Endothelial cell of umbilical vein (primary cell): ENCODE results near the gene CDYL. TPM values are rescaled to one million over a fixed set of nuclear protein-coding genes. Genes with fewer than 3 reads are reported as not detected.

ENCODE experiments used
- BruUV-seq: library from RNA; stranded (reverse); fragments of 400-500 nt; replicated peaks from 2 replicates; lab custom pipeline; 2021; lab: Mats Ljungman, UMichigan
- CTCF ChIA-PET: fragments of 300-600, 350-600 bp; sonication (Branson Sonifier 250); formaldehyde crosslinking; loops from one replicate; lab custom pipeline; 2021; ENCODE audit warnings: antibody characterized with exemption, inconsistent platforms; lab: Charles Lee
- POLR2A ChIA-PET: fragments of 300-600, 350-600 bp; sonication (Branson Sonifier 250); formaldehyde crosslinking; loops from one replicate; lab custom pipeline; 2021; ENCODE audit warnings: antibody characterized with exemption, inconsistent platforms; lab: Charles Lee
- DNase-seq: peaks from one replicate; pipeline ENCODE4 v3.0.0-alpha.2; 2011; ENCODE audit warnings: low read depth, low spot score
- FAIRE-seq: peaks from 2 replicates; lab custom pipeline; 2011; peaks lifted over from hg19 to GRCh38; lab: Jason Lieb, UNC
- H2AFZ ChIP-seq: 2 replicates; pipeline ENCODE4 v1.6.0; 2012; ENCODE audit warnings: low read depth, low read length, control low read depth, inconsistent platforms
- H3K27ac ChIP-seq: 2 replicates; pipeline ENCODE4 v1.5.1; 2011; ENCODE audit warnings: low read depth, mild to moderate bottlenecking, control low read depth, low read length, moderate library complexity; ENCODE audit not compliant: insufficient read depth
- H3K27me3 ChIP-seq, 2 experiments: 2 replicates each; pipeline versions ENCODE4 v1.6.0 to v1.6.1; 2011; ENCODE audit warnings: low read length in 2 of 2, mixed read lengths in 1 of 2; ENCODE audit not compliant: control insufficient read depth in 2 of 2, insufficient read depth in 2 of 2
- H3K36me3 ChIP-seq, 2 experiments: 2 replicates in 1 of 2; 3 replicates in 1 of 2; pipeline ENCODE4 v1.5.1; 2011; ENCODE audit warnings: low read length in 2 of 2, mild to moderate bottlenecking in 1 of 2, moderate library complexity in 1 of 2; ENCODE audit not compliant: control insufficient read depth in 2 of 2, insufficient read depth in 2 of 2; ENCODE audit errors: extremely low read depth in 1 of 2
- H3K4me1 ChIP-seq: 3 replicates; pipeline ENCODE4 v1.5.1; 2011; ENCODE audit warnings: mild to moderate bottlenecking, low read length; ENCODE audit not compliant: control insufficient read depth, insufficient read depth; ENCODE audit errors: extremely low read depth
- H3K4me2 ChIP-seq: 2 replicates; pipeline ENCODE4 v1.6.1; 2011; ENCODE audit warnings: low read length, control low read depth, mixed read lengths; ENCODE audit not compliant: insufficient read depth
- H3K4me3 ChIP-seq, 3 experiments: fragments of 200-600 bp in 1 of 3; sonication (generic), shearing (Covaris generic) in 1 of 3; replicated peaks in 1 of 3; 2 replicates each; pipeline ENCODE4 v1.5.1; 2011 to 2016; ENCODE audit warnings: control low read depth in 3 of 3, low read length in 3 of 3, mild to moderate bottlenecking in 2 of 3, inconsistent platforms in 1 of 3, low read depth in 1 of 3, moderate library complexity in 1 of 3; ENCODE audit not compliant: insufficient read depth in 1 of 3
- H3K79me2 ChIP-seq: 2 replicates; pipeline ENCODE4 v1.6.0; 2012; ENCODE audit warnings: low read length, inconsistent platforms; ENCODE audit not compliant: control insufficient read depth, insufficient read depth
- H3K9ac ChIP-seq: replicated peaks from 2 replicates; pipeline ENCODE3; 2011; ENCODE audit warnings: low read length, control low read depth; ENCODE audit not compliant: insufficient read depth; ENCODE audit errors: extremely low read depth
- H3K9me1 ChIP-seq: replicated peaks from 3 replicates; pipeline ENCODE4 v1.6.0; 2011; ENCODE audit warnings: mild to moderate bottlenecking, low read length; ENCODE audit not compliant: control insufficient read depth, insufficient read depth; ENCODE audit errors: extremely low read depth
- H3K9me3 ChIP-seq: replicated peaks from 2 replicates; pipeline ENCODE4 v1.5.1; 2012; ENCODE audit warnings: low read length, inconsistent platforms; ENCODE audit not compliant: control insufficient read depth, insufficient read depth
- H4K20me1 ChIP-seq: replicated peaks from 2 replicates; pipeline ENCODE3; 2011; ENCODE audit warnings: mild to moderate bottlenecking, low read length; ENCODE audit not compliant: control insufficient read depth, insufficient read depth; ENCODE audit errors: extremely low read depth
- EZH2 ChIP-seq: IDR thresholded peaks from 2 replicates; pipeline ENCODE4 v1.6.1; 2012; ENCODE audit warnings: borderline replicate concordance, low read depth, mild to moderate bottlenecking, moderate library complexity, low read length, inconsistent platforms; ENCODE audit not compliant: severe bottlenecking
- FOS ChIP-seq: IDR thresholded peaks from 2 replicates; pipeline ENCODE4 v1.6.1; 2011; ENCODE audit warnings: mild to moderate bottlenecking, low read length, moderate library complexity, borderline replicate concordance; ENCODE audit not compliant: insufficient read depth
- GATA2 ChIP-seq: IDR thresholded peaks from 2 replicates; pipeline ENCODE4 v1.7.0; 2011; ENCODE audit warnings: low read depth, mild to moderate bottlenecking, moderate library complexity, mixed read lengths, low read length; ENCODE audit not compliant: insufficient read length, insufficient read depth
- JUN ChIP-seq: IDR thresholded peaks from 2 replicates; pipeline ENCODE4 v1.6.1; 2011; ENCODE audit warnings: borderline replicate concordance, low read depth; ENCODE audit not compliant: insufficient read length, insufficient read depth
- MYC ChIP-seq: IDR thresholded peaks from one replicate; pipeline ENCODE4 v1.6.1; 2011; ENCODE audit warnings: mild to moderate bottlenecking, low read depth, low read length
- POLR2A ChIP-seq: IDR thresholded peaks from 2 replicates; pipeline ENCODE4 v1.6.1; 2012; ENCODE audit warnings: low read depth, mild to moderate bottlenecking, control low read depth, low read length
- POLR2AphosphoS5 ChIP-seq: IDR thresholded peaks from 2 replicates; pipeline ENCODE4 v1.6.1; 2012; ENCODE audit warnings: low read depth, mild to moderate bottlenecking, control low read depth, low read length, moderate library complexity; ENCODE audit not compliant: insufficient read depth
- dilution Hi-C: fragments of 300-500 bp; cut with MboI; formaldehyde crosslinking; loops from one replicate; pipeline ENCODE4 v1.15.0; 2019; ENCODE audit warnings: low sequenced_read_pairs; ENCODE audit not compliant: extremely low pct_ligation_motif_present
- intact Hi-C: fragments of 100-400 bp; cut with micrococcal nuclease; formaldehyde crosslinking; loops from one replicate; pipeline ENCODE4 v1.10.0; 2022
- polyA plus RNA-seq, 4 experiments: library from polyadenylated mRNA; depleted of rRNA in 3 of 4; stranded (reverse) in 3 of 4; unstranded in 1 of 4; fragments of >200 nt; gene quantifications; 2 replicates each; pipeline versions ENCODE4 v1.2.1 to v1.2.3, GENCODE V29; 2011 to 2012; ENCODE audit warnings: missing spikeins in 1 of 4
- total RNA-seq: library from RNA; stranded (reverse); gene quantifications from 2 replicates; pipeline ENCODE4 v1.2.3, GENCODE V29; 2021
- TF ChIP-seq, protein P1 (sequence below): IDR thresholded peaks from 2 replicates; pipeline ENCODE4 v1.6.1; 2011; ENCODE audit not compliant: insufficient read depth, insufficient read length
- TF ChIP-seq, protein P2 (sequence below), 2 donors: IDR thresholded peaks; 1 replicate in 1 of 2; 2 replicates in 1 of 2; pipeline ENCODE4 v1.5.1; 2011; ENCODE audit warnings: low read length in 2 of 2, mild to moderate bottlenecking in 2 of 2, moderate library complexity in 2 of 2, control low read depth in 1 of 2, inconsistent platforms in 1 of 2, low read depth in 1 of 2; ENCODE audit not compliant: insufficient read depth in 1 of 2; ENCODE audit errors: extremely low read depth in 1 of 2

The CDYL gene
- total and polyA plus RNA-seq, 2 donors (not counting 3 experiments of a cell fraction or from before 2014, with no cell fraction given) = 10.2 to 35.6 TPM

DNA sequence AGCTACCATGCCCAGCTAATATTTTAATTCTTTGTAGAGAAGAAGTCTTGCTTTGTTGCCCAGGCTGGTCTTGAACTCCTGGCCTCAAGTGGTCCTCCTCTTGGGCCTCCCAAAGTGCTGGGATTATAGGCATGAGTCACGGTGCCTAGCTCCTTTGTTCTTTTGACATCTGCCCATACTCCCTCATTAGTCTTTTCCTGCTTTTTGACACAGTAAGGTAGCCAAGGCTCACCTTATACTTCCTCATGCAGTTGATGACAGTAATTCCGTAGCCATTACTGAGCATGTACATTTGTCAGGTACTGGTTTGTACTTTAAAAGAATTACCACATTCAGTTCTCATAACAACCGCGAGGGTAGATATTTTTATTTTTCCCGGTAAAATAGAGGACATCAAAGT, 76.7 kb downstream of the CDYL start:
- intact Hi-C loops (no loop called here), dilution Hi-C loops (no loop called here)
- H3K9me1 ChIP-seq = no peaks in the 10 kb centered on the region
- H2AFZ ChIP-seq = no peak overlapping the region
- FAIRE-seq (no peak), DNase-seq (no peak)
- POLR2A ChIA-PET = no interaction called here
- no peaks in the 10 kb centered on the region for H3K27me3 ChIP-seq
- no peak overlapping the region for H3K9ac ChIP-seq
- H4K20me1 ChIP-seq = peaks cover 8% of the 10 kb centered on the region
- no peak overlapping the region for H3K4me2 ChIP-seq
- no peak overlapping the region for H3K4me3 ChIP-seq
- H3K79me2 ChIP-seq = peaks cover 24% of the 10 kb centered on the region
- no TSS peak for BruUV-seq
- CTCF ChIA-PET = interaction anchor here (1.0 to 1.2 kb wide), 3 partner anchors 10 to 540 kb away, joined by 3 read pairs; no protein-coding TSS in a partner anchor
- no peaks in the 10 kb centered on the region for H3K36me3 ChIP-seq
- H3K27ac ChIP-seq = no peak overlapping the region
- no peaks in the 10 kb centered on the region for H3K9me3 ChIP-seq
- peaks cover 12% of the 10 kb centered on the region for H3K4me1 ChIP-seq
- TF ChIP-seq JUN = no peak
- no peak for TF ChIP-seq GATA2
- no peak for TF ChIP-seq EZH2
- TF ChIP-seq, protein P1, sequence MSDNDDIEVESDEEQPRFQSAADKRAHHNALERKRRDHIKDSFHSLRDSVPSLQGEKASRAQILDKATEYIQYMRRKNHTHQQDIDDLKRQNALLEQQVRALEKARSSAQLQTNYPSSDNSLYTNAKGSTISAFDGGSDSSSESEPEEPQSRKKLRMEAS = no peak
- TF ChIP-seq MYC = no peak
- no peak for TF ChIP-seq POLR2A
- no peak for TF ChIP-seq POLR2AphosphoS5
- TF ChIP-seq, protein P2, sequence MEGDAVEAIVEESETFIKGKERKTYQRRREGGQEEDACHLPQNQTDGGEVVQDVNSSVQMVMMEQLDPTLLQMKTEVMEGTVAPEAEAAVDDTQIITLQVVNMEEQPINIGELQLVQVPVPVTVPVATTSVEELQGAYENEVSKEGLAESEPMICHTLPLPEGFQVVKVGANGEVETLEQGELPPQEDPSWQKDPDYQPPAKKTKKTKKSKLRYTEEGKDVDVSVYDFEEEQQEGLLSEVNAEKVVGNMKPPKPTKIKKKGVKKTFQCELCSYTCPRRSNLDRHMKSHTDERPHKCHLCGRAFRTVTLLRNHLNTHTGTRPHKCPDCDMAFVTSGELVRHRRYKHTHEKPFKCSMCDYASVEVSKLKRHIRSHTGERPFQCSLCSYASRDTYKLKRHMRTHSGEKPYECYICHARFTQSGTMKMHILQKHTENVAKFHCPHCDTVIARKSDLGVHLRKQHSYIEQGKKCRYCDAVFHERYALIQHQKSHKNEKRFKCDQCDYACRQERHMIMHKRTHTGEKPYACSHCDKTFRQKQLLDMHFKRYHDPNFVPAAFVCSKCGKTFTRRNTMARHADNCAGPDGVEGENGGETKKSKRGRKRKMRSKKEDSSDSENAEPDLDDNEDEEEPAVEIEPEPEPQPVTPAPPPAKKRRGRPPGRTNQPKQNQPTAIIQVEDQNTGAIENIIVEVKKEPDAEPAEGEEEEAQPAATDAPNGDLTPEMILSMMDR (IDR thresholded peaks at IDR 0.05; ENCODE audit: extremely low read depth in 1 of 2, insufficient read depth in 1 of 2, low read depth in 1 of 2, low read length in 2 of 2) = no peak
- no peak for TF ChIP-seq FOS
